ENCODE measurements around the gene ESR1.
A peak's percentile ranks its signal among the peaks of the same experiment; 100 is the strongest.

DNA sequence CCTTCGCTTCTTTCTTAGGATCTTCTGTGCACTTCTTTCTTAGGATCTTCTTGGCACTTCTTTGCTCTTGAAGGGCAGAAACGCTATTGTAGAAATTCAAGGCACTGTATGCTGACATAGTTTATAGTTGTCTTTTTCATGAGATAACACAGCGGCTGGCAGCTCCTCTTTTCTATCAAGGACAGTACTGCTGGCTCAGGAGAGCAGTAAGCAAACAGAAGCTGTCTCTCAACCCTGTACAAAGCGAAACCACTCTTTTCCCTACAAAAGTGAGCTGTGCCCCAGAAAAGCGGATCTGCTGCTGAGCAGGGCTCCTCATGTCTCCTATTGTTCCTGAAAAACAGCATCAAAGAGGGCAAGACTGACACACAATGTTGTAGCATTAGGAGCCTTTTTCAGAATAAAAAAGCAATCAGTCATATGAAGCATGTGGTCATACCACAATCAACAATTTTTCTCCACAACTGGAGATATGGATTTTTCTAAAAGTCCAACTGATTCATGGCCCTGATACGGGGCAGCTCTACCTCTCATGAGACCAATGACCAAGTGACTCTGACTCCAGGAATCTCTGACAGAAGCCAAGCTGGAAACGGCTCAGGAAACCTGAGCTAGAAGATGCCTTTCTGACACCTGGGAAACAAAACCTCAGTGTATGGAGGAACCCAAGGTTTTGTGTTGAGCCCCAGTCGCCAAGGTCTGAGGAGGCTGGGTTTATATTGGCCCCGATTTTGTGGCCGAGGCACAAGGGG lies 255.9 kb downstream of the ESR1 start:
- TF ChIP-seq TAF1 (conservative IDR thresholded peaks at IDR 0.05) (no peak), HNF4G (IDR thresholded peaks at IDR 0.05) (no peak), EGR1 (IDR thresholded peaks at IDR 0.05; ENCODE audit: low read depth in 2 of 2) (no peak), FOXA1 (IDR thresholded peaks at IDR 0.05) (no peak), REST (IDR thresholded peaks at IDR 0.05) (peak; percentile 82), RXRA (IDR thresholded peaks at IDR 0.05) (peak; percentile 12 to 28), YY1 (IDR thresholded peaks at IDR 0.05) (no peak)
- TF ChIP-seq, protein P1, sequence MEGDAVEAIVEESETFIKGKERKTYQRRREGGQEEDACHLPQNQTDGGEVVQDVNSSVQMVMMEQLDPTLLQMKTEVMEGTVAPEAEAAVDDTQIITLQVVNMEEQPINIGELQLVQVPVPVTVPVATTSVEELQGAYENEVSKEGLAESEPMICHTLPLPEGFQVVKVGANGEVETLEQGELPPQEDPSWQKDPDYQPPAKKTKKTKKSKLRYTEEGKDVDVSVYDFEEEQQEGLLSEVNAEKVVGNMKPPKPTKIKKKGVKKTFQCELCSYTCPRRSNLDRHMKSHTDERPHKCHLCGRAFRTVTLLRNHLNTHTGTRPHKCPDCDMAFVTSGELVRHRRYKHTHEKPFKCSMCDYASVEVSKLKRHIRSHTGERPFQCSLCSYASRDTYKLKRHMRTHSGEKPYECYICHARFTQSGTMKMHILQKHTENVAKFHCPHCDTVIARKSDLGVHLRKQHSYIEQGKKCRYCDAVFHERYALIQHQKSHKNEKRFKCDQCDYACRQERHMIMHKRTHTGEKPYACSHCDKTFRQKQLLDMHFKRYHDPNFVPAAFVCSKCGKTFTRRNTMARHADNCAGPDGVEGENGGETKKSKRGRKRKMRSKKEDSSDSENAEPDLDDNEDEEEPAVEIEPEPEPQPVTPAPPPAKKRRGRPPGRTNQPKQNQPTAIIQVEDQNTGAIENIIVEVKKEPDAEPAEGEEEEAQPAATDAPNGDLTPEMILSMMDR (IDR thresholded peaks at IDR 0.05; ENCODE audit: low read depth, low read length, missing input control) = no peak
- TF ChIP-seq, protein P2, sequence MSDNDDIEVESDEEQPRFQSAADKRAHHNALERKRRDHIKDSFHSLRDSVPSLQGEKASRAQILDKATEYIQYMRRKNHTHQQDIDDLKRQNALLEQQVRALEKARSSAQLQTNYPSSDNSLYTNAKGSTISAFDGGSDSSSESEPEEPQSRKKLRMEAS (IDR thresholded peaks at IDR 0.05) = no peak
- TF ChIP-seq, protein P3, sequence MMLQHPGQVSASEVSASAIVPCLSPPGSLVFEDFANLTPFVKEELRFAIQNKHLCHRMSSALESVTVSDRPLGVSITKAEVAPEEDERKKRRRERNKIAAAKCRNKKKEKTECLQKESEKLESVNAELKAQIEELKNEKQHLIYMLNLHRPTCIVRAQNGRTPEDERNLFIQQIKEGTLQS (IDR thresholded peaks at IDR 0.05) = no peak
